Neuron (in vitro differentiated cells): ENCODE results near the gene SHKBP1.
"Not testable (repeated sequence)": the region's sequence is repeated elsewhere in the genome, so short reads cannot be mapped to it uniquely, and the experiment has no call there.

Source experiments
- H2AFZ ChIP-seq: one replicate; pipeline ENCODE4 v1.6.1; 2013; ENCODE audit warnings: low read depth, mild to moderate bottlenecking, inconsistent platforms, low read length, moderate library complexity
- H3K27me3 ChIP-seq: one replicate; pipeline ENCODE4 v1.6.1; 2013; ENCODE audit warnings: low read length; ENCODE audit not compliant: insufficient read depth
- H3K36me3 ChIP-seq: one replicate; pipeline ENCODE4 v1.6.1; 2013; ENCODE audit warnings: low read length; ENCODE audit not compliant: insufficient read depth
- H3K4me1 ChIP-seq: one replicate; pipeline ENCODE4 v1.6.1; 2013; ENCODE audit warnings: low read length; ENCODE audit not compliant: insufficient read depth
- H3K4me3 ChIP-seq: 2 replicates; pipeline ENCODE4 v1.5.1; 2013; ENCODE audit warnings: mild to moderate bottlenecking, low read length, moderate library complexity
- H3K9me3 ChIP-seq: one replicate; pipeline ENCODE4 v1.6.1; 2013; ENCODE audit warnings: low read length

Gene SHKBP1

GRCh38 chr19:40581531-40581930, 4.9 kb downstream of the SHKBP1 start:
- H3K4me3 ChIP-seq, result no peak overlapping the region
- H3K27me3 ChIP-seq, result no peaks in the 10 kb centered on the region
- peaks cover 5% of the 10 kb centered on the region for H3K4me1 ChIP-seq
- H2AFZ ChIP-seq, result no peak overlapping the region
- H3K9me3 ChIP-seq, result no peaks in the 10 kb centered on the region
- H3K36me3 ChIP-seq, result peaks cover 35% of the 10 kb centered on the region

GRCh38 chr19:40582467-40582866, 5.8 kb downstream of the SHKBP1 start:
- peaks cover 40% of the 10 kb centered on the region for H3K36me3 ChIP-seq
- H3K27me3 ChIP-seq, result no peaks in the 10 kb centered on the region
- no peaks in the 10 kb centered on the region for H3K9me3 ChIP-seq
- H3K4me3 ChIP-seq, result no peak overlapping the region
- no peak overlapping the region for H2AFZ ChIP-seq
- H3K4me1 ChIP-seq, result peaks cover 1% of the 10 kb centered on the region

GRCh38 chr19:40583283-40583682, 6.6 kb downstream of the SHKBP1 start:
- H3K4me3 ChIP-seq, result no peak overlapping the region
- no peaks in the 10 kb centered on the region for H3K4me1 ChIP-seq
- no peaks in the 10 kb centered on the region for H3K9me3 ChIP-seq
- H3K27me3 ChIP-seq, result no peaks in the 10 kb centered on the region
- peaks cover 43% of the 10 kb centered on the region for H3K36me3 ChIP-seq
- no peak overlapping the region for H2AFZ ChIP-seq

GRCh38 chr19:40584007-40584406, 7.3 kb downstream of the SHKBP1 start:
- Histone ChIP-seq H3K9me3 (no peaks in the 10 kb centered on the region), H3K4me3 (no peak overlapping the region), H3K4me1 (no peaks in the 10 kb centered on the region), H3K36me3 (peaks cover 39% of the 10 kb centered on the region), H2AFZ (no peak overlapping the region), H3K27me3 (no peaks in the 10 kb centered on the region)

- Histone ChIP-seq H3K4me1 (no peaks in the 10 kb centered on the region), H2AFZ (no peak overlapping the region), H3K36me3 (peaks cover 35% of the 10 kb centered on the region)
Measured at GRCh38 chr19:40585241-40585981, 8.7 kb downstream of the SHKBP1 start.

GRCh38 chr19:40585982-40586422, 9.3 kb downstream of the SHKBP1 start:
- Histone ChIP-seq H2AFZ (no peak overlapping the region), H3K4me1 (no peaks in the 10 kb centered on the region), H3K9me3 (no peaks in the 10 kb centered on the region), H3K4me3 (no peak overlapping the region), H3K27me3 (no peaks in the 10 kb centered on the region), H3K36me3 (peaks cover 30% of the 10 kb centered on the region)

More at GRCh38 chr19:40585241-40585981, 8.7 kb downstream of the SHKBP1 start:
- Histone ChIP-seq H3K9me3 (no peaks in the 10 kb centered on the region), H3K27me3 (no peaks in the 10 kb centered on the region), H3K4me3 (no peak overlapping the region)

- Histone ChIP-seq H3K27me3 (no peaks in the 10 kb centered on the region), H3K9me3 (no peaks in the 10 kb centered on the region), H3K4me3 (no peak overlapping the region), H3K36me3 (peaks cover 25% of the 10 kb centered on the region), H2AFZ (no peak overlapping the region), H3K4me1 (no peaks in the 10 kb centered on the region)
Measured at GRCh38 chr19:40586611-40587010, 9.9 kb downstream of the SHKBP1 start.

- Histone ChIP-seq H3K4me3 (no peak overlapping the region), H3K36me3 (peaks cover 22% of the 10 kb centered on the region), H3K9me3 (no peaks in the 10 kb centered on the region), H3K4me1 (peaks cover 4% of the 10 kb centered on the region), H3K27me3 (no peaks in the 10 kb centered on the region), H2AFZ (no peak overlapping the region)
Measured at GRCh38 chr19:40588110-40588854, 11.6 kb downstream of the SHKBP1 start.

GRCh38 chr19:40588926-40589569, 12.4 kb downstream of the SHKBP1 start:
- Histone ChIP-seq H3K4me1 (peaks cover 6% of the 10 kb centered on the region), H3K4me3 (no peak overlapping the region), H2AFZ (no peak overlapping the region), H3K9me3 (no peaks in the 10 kb centered on the region), H3K27me3 (no peaks in the 10 kb centered on the region), H3K36me3 (peaks cover 22% of the 10 kb centered on the region)

GRCh38 chr19:40589591-40590429, 13.1 kb downstream of the SHKBP1 start:
- H3K4me1 ChIP-seq, result peaks cover 14% of the 10 kb centered on the region
- H3K4me3 ChIP-seq, result no peak overlapping the region
- H3K36me3 ChIP-seq, result peaks cover 18% of the 10 kb centered on the region
- H2AFZ ChIP-seq, result no peak overlapping the region
- no peaks in the 10 kb centered on the region for H3K9me3 ChIP-seq
- no peaks in the 10 kb centered on the region for H3K27me3 ChIP-seq

GRCh38 chr19:40590464-40591265, 14.0 kb downstream of the SHKBP1 start:
- no peak overlapping the region for H3K4me3 ChIP-seq
- H3K27me3 ChIP-seq, result no peaks in the 10 kb centered on the region
- no peak overlapping the region for H2AFZ ChIP-seq
- peaks cover 18% of the 10 kb centered on the region for H3K4me1 ChIP-seq
- peaks cover 14% of the 10 kb centered on the region for H3K36me3 ChIP-seq
- H3K9me3 ChIP-seq, result no peaks in the 10 kb centered on the region

- H3K9me3 ChIP-seq, H2AFZ ChIP-seq, H3K4me3 ChIP-seq, H3K27me3 ChIP-seq: not testable (repeated sequence)
- peaks cover 11% of the 10 kb centered on the region for H3K36me3 ChIP-seq
- peaks cover 20% of the 10 kb centered on the region for H3K4me1 ChIP-seq
Measured at GRCh38 chr19:40591724-40592123, 15.1 kb downstream of the SHKBP1 start.
